Raji (cell line): ENCODE results near the gene TBC1D2B.

ENCODE experiments used
- POLR2A ChIP-seq: IDR thresholded peaks from 2 replicates; pipeline ENCODE4 v1.6.1; 2011; ENCODE audit warnings: low read depth, low read length, control low read depth; ENCODE audit not compliant: insufficient read depth

Gene TBC1D2B

DNA sequence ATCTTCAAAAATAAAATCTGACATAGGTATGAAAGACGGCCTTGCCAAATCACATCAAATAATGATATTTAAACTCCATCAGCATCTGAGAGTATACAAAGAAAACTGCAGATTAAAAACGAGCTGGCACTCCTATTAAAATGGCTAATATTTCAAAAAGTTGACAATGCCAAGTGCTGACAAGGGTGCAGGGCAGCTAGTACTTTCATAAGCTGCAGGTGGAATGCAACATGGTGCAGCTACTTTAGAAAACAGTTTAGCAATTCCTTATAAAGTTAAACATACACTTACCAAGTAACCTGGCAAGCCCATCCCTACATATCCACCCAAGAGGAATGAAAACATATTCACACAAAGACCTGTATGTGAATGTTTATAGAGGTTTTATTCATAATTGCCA is 23.0 kb downstream of the TBC1D2B start:
- TF ChIP-seq POLR2A: no peak

DNA sequence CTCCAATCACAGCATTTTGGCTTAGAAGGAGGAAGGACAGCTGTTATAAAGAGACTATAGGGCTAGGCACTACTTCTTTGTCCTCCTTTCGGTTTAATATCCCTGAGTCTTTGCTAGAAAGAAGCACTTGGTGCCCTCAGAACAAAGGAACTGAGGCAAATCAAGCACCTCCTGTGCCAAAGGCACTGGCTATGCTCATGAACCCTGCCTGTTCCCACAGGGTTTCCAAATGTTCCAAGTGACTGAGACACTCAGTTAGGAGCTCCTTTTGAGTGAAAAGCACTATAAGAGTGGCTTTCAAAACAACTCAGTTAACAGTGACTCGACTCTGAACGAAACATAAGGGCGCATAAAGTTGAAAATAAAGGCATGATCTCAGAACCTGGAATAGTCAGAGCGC is 25.0 kb downstream of the TBC1D2B start:
- TF ChIP-seq POLR2A: no peak

- TF ChIP-seq POLR2A: no peak
Measured at GRCh38 chr15:78052001-78052401, 25.5 kb downstream of the TBC1D2B start.

GRCh38 chr15:78051596-78051995 is 25.9 kb downstream of the TBC1D2B start:
- TF ChIP-seq POLR2A: no peak

- no peak for TF ChIP-seq POLR2A
Measured at GRCh38 chr15:78050826-78051225, 26.7 kb downstream of the TBC1D2B start.

- no peak for TF ChIP-seq POLR2A
Measured at GRCh38 chr15:78050441-78050809, 27.1 kb downstream of the TBC1D2B start.

DNA sequence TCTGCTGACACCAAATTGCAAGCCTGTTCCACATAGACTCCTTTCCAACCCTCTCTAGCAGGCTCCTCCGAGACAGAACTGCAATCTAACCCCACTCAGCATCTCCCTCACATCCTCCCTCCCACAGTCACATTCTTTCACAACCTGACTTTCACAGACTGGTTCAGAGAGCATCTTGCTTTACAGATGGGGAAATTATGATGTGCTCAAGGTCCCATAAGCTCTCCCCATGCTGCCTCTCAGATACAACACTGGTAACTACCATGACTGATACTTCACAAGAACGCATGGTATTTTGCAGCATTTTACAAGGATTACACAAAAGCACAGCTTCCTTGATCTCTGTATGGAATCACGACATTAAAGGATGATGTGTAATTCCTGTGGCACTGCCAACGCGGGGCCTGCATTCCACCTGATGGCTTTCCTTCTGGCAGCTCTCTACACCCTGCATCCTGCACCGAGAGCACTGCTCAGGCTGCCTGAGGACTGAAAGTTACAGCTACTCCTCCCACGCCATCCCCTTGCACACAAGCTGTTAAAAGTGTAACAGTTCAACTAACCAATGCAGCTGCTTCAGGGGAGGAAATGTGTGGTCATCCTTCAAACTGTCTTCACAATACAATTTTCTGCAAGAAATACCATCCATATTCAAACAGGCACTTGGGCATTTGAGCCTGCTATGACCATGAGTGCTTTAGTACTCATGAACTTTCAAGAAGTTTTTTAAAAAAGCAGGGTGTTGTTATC is 27.6 kb downstream of the TBC1D2B start:
- no peak for TF ChIP-seq POLR2A

- TF ChIP-seq POLR2A: no peak
Measured at GRCh38 chr15:78048628-78048920, 28.9 kb downstream of the TBC1D2B start.

DNA sequence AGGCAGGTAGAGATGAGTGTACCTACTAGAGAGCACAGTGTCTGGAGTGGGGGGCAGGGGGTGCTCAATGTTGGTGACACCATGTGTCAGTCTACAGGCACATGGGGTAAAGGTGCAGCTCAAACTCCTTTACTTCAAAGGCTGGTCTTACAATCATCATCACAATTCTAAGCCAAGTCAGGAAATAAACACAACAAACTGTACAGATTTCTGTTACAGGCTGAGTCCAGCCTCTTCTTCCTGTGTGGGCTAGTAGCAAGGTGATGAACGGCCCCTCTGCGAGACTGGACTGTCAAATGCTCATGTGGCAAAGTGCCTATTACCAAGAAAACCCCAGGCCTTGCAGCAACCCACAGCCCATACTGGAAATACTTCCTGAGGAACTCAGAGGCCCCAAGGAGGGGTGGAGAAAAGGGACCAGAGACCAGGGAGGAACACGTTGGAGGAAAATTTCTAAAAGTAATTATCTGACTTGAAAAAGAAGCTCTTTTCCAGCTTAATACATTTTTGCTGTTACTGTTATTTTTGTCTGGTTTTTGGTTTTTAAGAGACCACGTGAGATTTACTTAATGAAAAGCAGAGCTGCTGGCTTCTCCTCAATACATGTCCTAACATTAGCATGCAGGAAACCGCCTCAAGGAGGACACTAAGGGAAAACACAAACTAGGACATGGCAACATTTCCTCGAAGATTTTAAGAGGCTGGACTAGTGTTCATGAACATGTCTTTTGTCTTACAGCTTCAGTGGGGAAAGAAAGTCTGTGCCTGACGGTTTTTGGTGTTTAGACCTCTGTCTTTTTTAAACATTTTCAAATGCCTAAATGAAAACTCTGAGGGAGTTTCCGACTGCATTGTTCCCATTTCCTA is 29.5 kb downstream of the TBC1D2B start:
- no peak for TF ChIP-seq POLR2A

- no peak for TF ChIP-seq POLR2A
Measured at GRCh38 chr15:78046796-78047341, 30.6 kb downstream of the TBC1D2B start.

DNA sequence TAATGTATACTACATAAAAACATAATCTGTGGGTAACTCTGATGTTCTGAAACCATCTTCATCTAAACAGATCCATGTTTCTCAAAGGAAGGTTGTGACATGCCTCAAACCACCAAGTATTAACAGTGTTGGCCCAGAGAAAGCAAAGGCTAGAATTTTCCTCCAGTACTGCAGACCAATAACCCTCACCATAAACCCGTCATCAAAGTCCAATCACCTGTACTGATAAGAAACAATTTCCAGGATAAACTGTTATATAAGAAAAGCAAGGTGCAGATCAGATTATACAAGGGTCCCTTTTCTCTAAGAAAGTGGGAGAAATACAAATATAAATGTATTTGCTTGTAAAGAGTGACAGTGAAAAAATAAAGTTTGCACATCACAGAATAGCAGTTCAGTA is 32.3 kb downstream of the TBC1D2B start:
- TF ChIP-seq POLR2A: no peak

DNA sequence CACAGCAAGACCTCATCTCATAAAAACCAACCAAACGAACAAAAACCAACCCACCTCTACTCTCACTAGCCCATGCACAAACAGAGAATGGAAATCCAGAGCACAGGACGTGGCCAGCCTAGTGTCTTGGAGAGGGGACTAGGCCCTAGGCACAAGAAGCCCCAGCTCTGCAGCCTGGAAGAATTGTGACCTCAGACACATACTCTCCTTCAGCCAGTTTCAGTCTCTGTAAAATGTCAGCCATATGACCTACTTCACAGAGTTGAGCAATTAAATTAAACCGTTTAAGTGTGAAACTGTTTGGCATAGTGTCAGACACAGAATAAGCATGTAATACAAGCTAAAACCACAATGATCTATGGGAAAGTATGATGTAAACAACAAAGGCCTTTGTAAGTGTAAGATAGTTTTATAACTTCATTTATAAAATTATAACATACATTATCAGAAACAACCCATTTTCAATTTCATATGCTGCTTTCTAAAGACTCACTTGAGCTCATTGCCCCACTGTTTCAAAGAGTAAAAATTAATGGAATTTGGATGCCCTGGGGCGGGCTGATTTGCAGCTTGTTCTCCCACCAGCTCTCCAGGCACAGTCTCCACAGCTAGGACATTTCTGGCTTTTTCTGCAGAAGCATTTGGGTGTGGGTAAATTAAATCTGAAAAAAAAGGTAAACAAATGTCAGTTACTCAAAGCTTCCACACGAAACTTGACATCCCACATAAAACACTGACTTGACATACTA is 32.9 kb downstream of the TBC1D2B start:
- TF ChIP-seq POLR2A: no peak

GRCh38 chr15:78041946-78042345 is 35.6 kb downstream of the TBC1D2B start:
- no peak for TF ChIP-seq POLR2A

- no peak for TF ChIP-seq POLR2A
Measured at GRCh38 chr15:78040653-78041244, 36.8 kb downstream of the TBC1D2B start.

DNA sequence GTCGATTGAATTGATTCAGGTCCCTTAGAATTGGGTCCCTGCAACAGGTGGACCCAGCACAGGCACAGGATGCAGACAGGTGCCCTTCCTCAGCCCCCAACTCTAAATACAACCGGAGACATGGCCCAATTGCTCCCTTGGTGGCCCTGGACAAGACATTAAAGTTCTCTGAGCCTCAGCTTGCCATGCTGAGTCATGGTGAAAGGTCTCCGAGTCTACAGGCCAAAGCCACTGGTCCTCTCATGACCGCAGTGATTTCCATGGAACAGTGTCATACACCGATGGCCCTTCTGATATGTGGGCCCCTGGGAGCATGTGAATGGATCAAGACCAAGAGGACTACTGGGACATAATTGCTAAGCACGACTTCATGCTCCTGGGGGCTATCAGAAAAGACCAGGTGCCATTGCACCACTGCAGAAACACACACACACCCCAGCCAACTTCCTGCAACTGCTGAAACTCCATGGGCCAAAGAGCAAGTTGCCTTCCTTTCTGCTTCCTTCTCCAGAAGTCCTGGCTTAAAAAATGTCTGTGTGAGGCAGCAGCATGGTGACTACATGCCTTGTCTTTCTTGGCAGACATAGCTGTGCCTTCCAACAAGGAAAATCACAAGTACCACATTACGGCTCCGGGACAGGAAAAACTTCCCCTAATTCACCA is 38.8 kb downstream of the TBC1D2B start:
- TF ChIP-seq POLR2A: no peak
